ENCODE data around the gene KRTAP10-9. TPM values are rescaled to one million over a fixed set of nuclear protein-coding genes. Genes with fewer than 3 reads are reported as not detected.

KRTAP10-9 gene
- polyA plus RNA-seq, 3 donors = not detected

GRCh38 chr21:44603911-44604310 lies 23.0 kb upstream of the KRTAP10-9 start:
- Mint-ChIP-seq H3K36me3 (no peaks in the 10 kb centered on the region), H3K4me3 (no peak overlapping the region), H3K4me1 (no peaks in the 10 kb centered on the region), H3K9me3 (peaks cover 4 to 17% (median 10%) of the 10 kb centered on the region in 7 donors), H3K27ac (no peak overlapping the region), H3K27me3 (ENCODE audit: low read depth in 3 of 3) (peaks cover 2 to 6% (median 5%) of the 10 kb centered on the region in 3 donors)
- H3K27me3 ChIP-seq (ENCODE audit: control insufficient read depth in 2 of 2, insufficient read depth in 2 of 2, low read length in 2 of 2) = no peaks in the 10 kb centered on the region
- H3K27ac ChIP-seq (ENCODE audit: low read depth in 1 of 2, low read length in 2 of 2) = no peak overlapping the region
- no peak overlapping the region for H3K9ac ChIP-seq (ENCODE audit: insufficient read depth, low read length, poor library complexity, severe bottlenecking)
- intact Hi-C loops (cut with micrococcal nuclease) = no loop called here
- H3K9me3 ChIP-seq (replicated peaks in 1 of 2; ENCODE audit: control insufficient read depth in 1 of 2, insufficient read depth in 1 of 2, low read length in 2 of 2) = peaks cover 0 to 3% of the 10 kb centered on the region in 2 donors
- no peak for DNase-seq
- H3K79me2 ChIP-seq (ENCODE audit: insufficient read depth, low read length) = no peaks in the 10 kb centered on the region
- no peaks in the 10 kb centered on the region for H3K4me1 ChIP-seq (ENCODE audit: control insufficient read depth in 1 of 2, insufficient read depth in 2 of 2, low read length in 2 of 2)
- 84% methylated on average over 5 of the region's 8 CpGs for whole genome bisulfite sequencing (ENCODE audit: insufficient coverage)
- TF ChIP-seq CTCF (IDR thresholded peaks at IDR 0.05) = no peak
- no peaks in the 10 kb centered on the region for H4K20me1 ChIP-seq (ENCODE audit: insufficient read depth, low read length)
- H3K36me3 ChIP-seq (replicated peaks in 1 of 2; ENCODE audit: control insufficient read depth in 1 of 2, insufficient read depth in 2 of 2, low read length in 2 of 2) = no peaks in the 10 kb centered on the region
- no peak overlapping the region for H3K4me3 ChIP-seq (replicated peaks in 1 of 3; ENCODE audit: low read depth in 2 of 3, low read length in 3 of 3)
- H3K4me2 ChIP-seq (replicated peaks; ENCODE audit: extremely low read depth, low read length, poor library complexity, severe bottlenecking) = no peak overlapping the region
- H2AFZ ChIP-seq (ENCODE audit: insufficient read depth, low read depth, low read length, poor library complexity, severe bottlenecking) = no peak overlapping the region

GRCh38 chr21:44606495-44606894 lies 20.4 kb upstream of the KRTAP10-9 start:
- no peaks in the 10 kb centered on the region for H3K4me1 Mint-ChIP-seq
- no peaks in the 10 kb centered on the region for H4K20me1 ChIP-seq (ENCODE audit: insufficient read depth, low read length)
- H3K27me3 Mint-ChIP-seq (ENCODE audit: low read depth in 3 of 3) = peaks cover 0 to 6% (median 6%) of the 10 kb centered on the region in 3 donors
- intact Hi-C loops (cut with micrococcal nuclease) = no loop called here
- H3K9ac ChIP-seq (ENCODE audit: insufficient read depth, low read length, poor library complexity, severe bottlenecking) = no peak overlapping the region
- no peaks in the 10 kb centered on the region for H3K36me3 Mint-ChIP-seq
- peaks cover 15 to 32% (median 31%) of the 10 kb centered on the region in 7 donors for H3K9me3 Mint-ChIP-seq
- no peak overlapping the region for H3K27ac ChIP-seq (ENCODE audit: low read depth in 1 of 2, low read length in 2 of 2)
- no peak overlapping the region for H3K27ac Mint-ChIP-seq
- H3K4me1 ChIP-seq (ENCODE audit: control insufficient read depth in 1 of 2, insufficient read depth in 2 of 2, low read length in 2 of 2) = no peaks in the 10 kb centered on the region
- H2AFZ ChIP-seq (ENCODE audit: insufficient read depth, low read depth, low read length, poor library complexity, severe bottlenecking) = no peak overlapping the region
- no peak overlapping the region for H3K4me3 Mint-ChIP-seq
- no peak overlapping the region for H3K4me2 ChIP-seq (replicated peaks; ENCODE audit: extremely low read depth, low read length, poor library complexity, severe bottlenecking)
- no peaks in the 10 kb centered on the region for H3K27me3 ChIP-seq (ENCODE audit: control insufficient read depth in 2 of 2, insufficient read depth in 2 of 2, low read length in 2 of 2)
- no peaks in the 10 kb centered on the region for H3K36me3 ChIP-seq (replicated peaks in 1 of 2; ENCODE audit: control insufficient read depth in 1 of 2, insufficient read depth in 2 of 2, low read length in 2 of 2)
- H3K79me2 ChIP-seq (ENCODE audit: insufficient read depth, low read length) = no peaks in the 10 kb centered on the region
- DNase-seq = no peak
- no peak for TF ChIP-seq CTCF (IDR thresholded peaks at IDR 0.05)
- 90% methylated on average over 2 of the region's 4 CpGs for WGBS (ENCODE audit: insufficient coverage)
- H3K9me3 ChIP-seq (replicated peaks in 1 of 2; ENCODE audit: control insufficient read depth in 1 of 2, insufficient read depth in 1 of 2, low read length in 2 of 2) = peaks cover 14 to 20% of the 10 kb centered on the region in 2 donors
- H3K4me3 ChIP-seq (replicated peaks in 1 of 3; ENCODE audit: low read depth in 2 of 3, low read length in 3 of 3) = no peak overlapping the region

All from CD14-positive monocyte (primary cell).